ENCODE measurements around the gene SMAP2.
"Not testable (repeated sequence)": the region's sequence is repeated elsewhere in the genome, so short reads cannot be mapped to it uniquely, and the experiment has no call there.

The SMAP2 gene

GRCh38 chr1:40385437-40386358 lies 12.2 kb downstream of the SMAP2 start:
- DNase-seq (ENCODE audit: low read depth): peak; percentile 35
- no peak for TF ChIP-seq CTCF (conservative IDR thresholded peaks at IDR 0.05; ENCODE audit: low read depth, low read length)
- H3K4me3 ChIP-seq (ENCODE audit: low read length): no peak overlapping the region

- no peak for TF ChIP-seq CTCF (conservative IDR thresholded peaks at IDR 0.05; ENCODE audit: low read depth, low read length)
- H3K4me3 ChIP-seq (ENCODE audit: low read length): no peak overlapping the region
- DNase-seq (ENCODE audit: low read depth): no peak
These were observed 12.8 kb downstream of the SMAP2 start for GRCh38 chr1:40386359-40386723.

GRCh38 chr1:40386796-40387195 lies 13.3 kb downstream of the SMAP2 start:
- no peak overlapping the region for H3K4me3 ChIP-seq (ENCODE audit: low read length)

GRCh38 chr1:40387381-40388306 lies 14.1 kb downstream of the SMAP2 start:
- H3K4me3 ChIP-seq (ENCODE audit: low read length); DNase-seq (ENCODE audit: low read depth): not testable (repeated sequence)

More at GRCh38 chr1:40386796-40387195, 13.3 kb downstream of the SMAP2 start:
- TF ChIP-seq CTCF (conservative IDR thresholded peaks at IDR 0.05; ENCODE audit: low read depth, low read length): no peak
- no peak for DNase-seq (ENCODE audit: low read depth)

GRCh38 chr1:40388456-40389321 lies 15.2 kb downstream of the SMAP2 start:
- not testable (repeated sequence) for H3K4me3 ChIP-seq (ENCODE audit: low read length); DNase-seq (ENCODE audit: low read depth)

- DNase-seq (ENCODE audit: low read depth): no peak
- TF ChIP-seq CTCF (conservative IDR thresholded peaks at IDR 0.05; ENCODE audit: low read depth, low read length): no peak
- no peak overlapping the region for H3K4me3 ChIP-seq (ENCODE audit: low read length)
These were observed 15.8 kb downstream of the SMAP2 start for GRCh38 chr1:40389322-40389803.

- no peak for DNase-seq (ENCODE audit: low read depth)
- no peak for TF ChIP-seq CTCF (conservative IDR thresholded peaks at IDR 0.05; ENCODE audit: low read depth, low read length)
- no peak overlapping the region for H3K4me3 ChIP-seq (ENCODE audit: low read length)
These were observed 16.5 kb downstream of the SMAP2 start for GRCh38 chr1:40389871-40390560.
